ENCODE results near the gene COASY. TPM values are rescaled to one million over a fixed set of nuclear protein-coding genes. Genes with fewer than 3 reads are reported as not detected.

Gene COASY
- total RNA-seq, 4 donors from 2014 or later = 42.1 to 95.4 (median 80.2) TPM

GRCh38 chr17:42574463-42574862, 12.5 kb downstream of the COASY start:
- Histone ChIP-seq H3K4me1 (peaks cover 0 to 22% (median 6%) of the 10 kb centered on the region in 4 donors), H3K4me3 (no peak overlapping the region), H3K36me3 (peaks cover 0 to 59% (median 0%) of the 10 kb centered on the region in 3 donors), H3K27me3 (no peaks in the 10 kb centered on the region), H3K9me3 (no peaks in the 10 kb centered on the region), H3K27ac (no peak overlapping the region)
- TF ChIP-seq POLR2A (IDR thresholded peaks at IDR 0.05) = no peak
- TF ChIP-seq CTCF (IDR thresholded peaks at IDR 0.05) = no peak
- no peak for DNase-seq

GRCh38 chr17:42577140-42577531, 15.2 kb downstream of the COASY start:
- peak overlapping the region; percentile 19 to 92 (median 86) for H3K27ac ChIP-seq
- no peaks in the 10 kb centered on the region for H3K27me3 ChIP-seq
- no peaks in the 10 kb centered on the region for H3K9me3 ChIP-seq
- no peak for DNase-seq
- TF ChIP-seq POLR2A (IDR thresholded peaks at IDR 0.05) = no peak
- no peak for TF ChIP-seq CTCF (IDR thresholded peaks at IDR 0.05)
- H3K36me3 ChIP-seq = peaks cover 0 to 49% (median 0%) of the 10 kb centered on the region in 3 donors
- peak overlapping the region; percentile 48 to 89 (median 60) for H3K4me3 ChIP-seq
- H3K4me1 ChIP-seq = peaks cover 0 to 22% (median 6%) of the 10 kb centered on the region in 4 donors

GRCh38 chr17:42577532-42578281, 15.8 kb downstream of the COASY start, which contains the start of gene PSMC3IP:
PSMC3IP (minus strand) TSS chr17:42577729; CDS start chr17:42577686, 43 bp downstream.
- peaks cover 0 to 49% (median 0%) of the 10 kb centered on the region in 3 donors for H3K36me3 ChIP-seq
- H3K27me3 ChIP-seq = no peaks in the 10 kb centered on the region
- peak within 1 kb of the TSS; percentile 81 to 92 (median 87) for H3K27ac ChIP-seq
- H3K9me3 ChIP-seq = no peaks in the 10 kb centered on the region
- peak; percentile 92 to 98 (median 96) for DNase-seq
- TF ChIP-seq POLR2A (IDR thresholded peaks at IDR 0.05) = peak; percentile 78 to 82
- TF ChIP-seq CTCF (IDR thresholded peaks at IDR 0.05) = peak in 5 of 6 experiments; percentile 24 to 59 (median 50)
- peak within 1 kb of the TSS; percentile 48 to 89 (median 60) for H3K4me3 ChIP-seq
- H3K4me1 ChIP-seq = peaks cover 0 to 22% (median 6%) of the 10 kb centered on the region in 4 donors

- peak; percentile 80 to 92 (median 87) for DNase-seq
- Histone ChIP-seq H3K4me1 (peaks cover 0 to 22% (median 6%) of the 10 kb centered on the region in 4 donors), H3K36me3 (peaks cover 0 to 49% (median 0%) of the 10 kb centered on the region in 3 donors), H3K27me3 (no peaks in the 10 kb centered on the region), H3K9me3 (no peaks in the 10 kb centered on the region), H3K4me3 (peak overlapping the region; percentile 48 to 89 (median 60)), H3K27ac (peak overlapping the region; percentile 81 to 92 (median 87))
- TF ChIP-seq POLR2A (IDR thresholded peaks at IDR 0.05) (no peak), CTCF (IDR thresholded peaks at IDR 0.05) (peak; percentile 48 to 83 (median 72))
Measured at GRCh38 chr17:42578282-42578869, 16.4 kb downstream of the COASY start.

GRCh38 chr17:42579794-42580551, 18.0 kb downstream of the COASY start:
- no peaks in the 10 kb centered on the region for H3K27me3 ChIP-seq
- TF ChIP-seq POLR2A (IDR thresholded peaks at IDR 0.05) (no peak), CTCF (IDR thresholded peaks at IDR 0.05) (no peak)
- peaks cover 0 to 22% (median 6%) of the 10 kb centered on the region in 4 donors for H3K4me1 ChIP-seq
- DNase-seq = no peak
- no peak overlapping the region for H3K4me3 ChIP-seq
- H3K9me3 ChIP-seq = no peaks in the 10 kb centered on the region
- H3K36me3 ChIP-seq = peaks cover 0 to 49% (median under 1%) of the 10 kb centered on the region in 3 donors
- H3K27ac ChIP-seq = no peak overlapping the region
